ENCODE data around the gene TRMT2B.

The TRMT2B gene, protein sequence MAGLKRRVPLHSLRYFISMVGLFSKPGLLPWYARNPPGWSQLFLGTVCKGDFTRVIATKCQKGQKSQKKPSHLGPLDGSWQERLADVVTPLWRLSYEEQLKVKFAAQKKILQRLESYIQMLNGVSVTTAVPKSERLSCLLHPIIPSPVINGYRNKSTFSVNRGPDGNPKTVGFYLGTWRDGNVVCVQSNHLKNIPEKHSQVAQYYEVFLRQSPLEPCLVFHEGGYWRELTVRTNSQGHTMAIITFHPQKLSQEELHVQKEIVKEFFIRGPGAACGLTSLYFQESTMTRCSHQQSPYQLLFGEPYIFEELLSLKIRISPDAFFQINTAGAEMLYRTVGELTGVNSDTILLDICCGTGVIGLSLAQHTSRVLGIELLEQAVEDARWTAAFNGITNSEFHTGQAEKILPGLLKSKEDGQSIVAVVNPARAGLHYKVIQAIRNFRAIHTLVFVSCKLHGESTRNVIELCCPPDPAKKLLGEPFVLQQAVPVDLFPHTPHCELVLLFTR

DNA sequence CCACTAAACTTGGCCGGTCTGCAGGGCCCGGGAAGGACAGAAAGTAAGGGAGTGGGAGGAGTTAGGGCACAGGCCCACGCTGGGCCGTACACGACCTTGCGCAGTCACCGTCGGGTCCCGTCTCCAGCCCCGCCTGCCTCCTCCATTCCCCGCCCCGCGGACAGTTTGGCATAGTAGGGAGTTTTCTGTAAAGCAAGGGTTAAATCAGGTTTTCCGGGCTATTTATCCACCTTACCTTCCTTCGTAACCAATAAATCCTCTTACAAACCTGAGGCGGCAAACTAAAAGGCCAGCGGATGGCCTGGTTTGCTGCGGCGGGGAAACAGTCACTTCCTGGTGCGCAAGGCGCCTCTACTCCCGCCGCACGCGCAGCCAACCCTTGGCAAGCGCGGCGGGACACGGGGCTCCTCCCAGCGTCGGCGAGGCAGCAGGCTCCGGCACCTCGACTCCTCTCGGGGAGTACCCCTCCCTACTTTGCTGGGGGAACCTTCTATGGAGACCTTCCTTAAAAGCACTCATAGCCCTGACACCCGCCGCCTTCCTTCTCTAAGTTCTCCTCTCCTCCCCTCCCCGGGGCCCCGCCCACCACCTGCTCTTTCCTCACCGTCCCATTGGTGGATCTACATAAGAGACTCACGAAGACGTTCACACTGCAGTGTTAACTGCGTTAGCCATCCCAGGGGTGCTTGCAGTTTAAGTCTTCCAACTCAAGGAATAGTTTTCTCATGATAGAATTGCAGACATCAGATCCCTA is at the start of gene TRMT2B:
TSS of gene TRMT2B (minus strand) at position 563 of the 754 bp plus-strand sequence. CDS start 9,822 bp downstream, outside the sequence.
- peak within 1 kb of the TSS; percentile 54; the same call in 1 of the 2 replicates for H3K4me3 ChIP-seq (ENCODE audit: low read length)
- no peaks in the 10 kb centered on the region for H3K9me3 ChIP-seq (ENCODE audit: control insufficient read depth, insufficient read depth, low read length)
- WGBS (ENCODE audit: insufficient coverage, insufficient read length): no CpG with 5 or more reads among the region's 43 CpGs
- no peaks in the 10 kb centered on the region for H3K36me3 ChIP-seq (ENCODE audit: control insufficient read depth, insufficient read depth, low read length)
- no peak for DNase-seq (ENCODE audit: low read depth, low spot score)
- no peaks in the 10 kb centered on the region for H3K4me1 ChIP-seq (ENCODE audit: control insufficient read depth, insufficient read depth, low read length)
- no peaks in the 10 kb centered on the region for H3K27me3 ChIP-seq (ENCODE audit: control insufficient read depth, insufficient read depth, low read length)
- no peak within 1 kb of the TSS for H3K27ac ChIP-seq (ENCODE audit: low read length)

GRCh38 chrX:101097546-101098453 is 45.9 kb upstream of the TRMT2B start, which contains the start of gene CENPI:
Gene CENPI, plus strand, starts transcription at chrX:101098204. Its CDS starts 2,867 bp downstream, at chrX:101101071.
- peak; percentile 47 for DNase-seq (ENCODE audit: low read depth, low spot score)
- H3K9me3 ChIP-seq (ENCODE audit: control insufficient read depth, insufficient read depth, low read length): no peaks in the 10 kb centered on the region
- no CpG with 5 or more reads among the region's 48 CpGs for WGBS (ENCODE audit: insufficient coverage, insufficient read length)
- H3K4me3 ChIP-seq (ENCODE audit: low read length): peak within 1 kb of the TSS; percentile 68; the same call in 1 of the 2 replicates
- H3K27me3 ChIP-seq (ENCODE audit: control insufficient read depth, insufficient read depth, low read length): no peaks in the 10 kb centered on the region
- H3K27ac ChIP-seq (ENCODE audit: low read length): no peak within 1 kb of the TSS
- no peaks in the 10 kb centered on the region for H3K4me1 ChIP-seq (ENCODE audit: control insufficient read depth, insufficient read depth, low read length)
- H3K36me3 ChIP-seq (ENCODE audit: control insufficient read depth, insufficient read depth, low read length): no peaks in the 10 kb centered on the region

GRCh38 chrX:101091817-101092216 is 39.9 kb upstream of the TRMT2B start:
- WGBS (ENCODE audit: insufficient coverage, insufficient read length): no CpG with 5 or more reads among the region's 1 CpG
- Histone ChIP-seq H3K4me1 (ENCODE audit: control insufficient read depth, insufficient read depth, low read length) (no peaks in the 10 kb centered on the region), H3K27ac (ENCODE audit: low read length) (no peak overlapping the region), H3K9me3 (ENCODE audit: control insufficient read depth, insufficient read depth, low read length) (no peaks in the 10 kb centered on the region), H3K36me3 (ENCODE audit: control insufficient read depth, insufficient read depth, low read length) (no peaks in the 10 kb centered on the region), H3K4me3 (ENCODE audit: low read length) (no peak overlapping the region), H3K27me3 (ENCODE audit: control insufficient read depth, insufficient read depth, low read length) (no peaks in the 10 kb centered on the region)
- no peak for DNase-seq (ENCODE audit: low read depth, low spot score)

- Histone ChIP-seq H3K27me3 (ENCODE audit: control insufficient read depth, insufficient read depth, low read length) (no peaks in the 10 kb centered on the region), H3K36me3 (ENCODE audit: control insufficient read depth, insufficient read depth, low read length) (no peaks in the 10 kb centered on the region), H3K4me3 (ENCODE audit: low read length) (no peak overlapping the region), H3K27ac (ENCODE audit: low read length) (no peak overlapping the region), H3K9me3 (ENCODE audit: control insufficient read depth, insufficient read depth, low read length) (no peaks in the 10 kb centered on the region), H3K4me1 (ENCODE audit: control insufficient read depth, insufficient read depth, low read length) (no peaks in the 10 kb centered on the region)
- WGBS (ENCODE audit: insufficient coverage, insufficient read length): no CpG with 5 or more reads among the region's 3 CpGs
- DNase-seq (ENCODE audit: low read depth, low spot score): no peak
Observed at GRCh38 chrX:101081231-101081630, 29.3 kb upstream of the TRMT2B start.

- WGBS (ENCODE audit: insufficient coverage, insufficient read length): no CpG with 5 or more reads among the region's 3 CpGs
- H3K4me1 ChIP-seq (ENCODE audit: control insufficient read depth, insufficient read depth, low read length): no peaks in the 10 kb centered on the region
- no peak overlapping the region for H3K4me3 ChIP-seq (ENCODE audit: low read length)
- no peak for DNase-seq (ENCODE audit: low read depth, low spot score)
- no peaks in the 10 kb centered on the region for H3K36me3 ChIP-seq (ENCODE audit: control insufficient read depth, insufficient read depth, low read length)
- no peaks in the 10 kb centered on the region for H3K9me3 ChIP-seq (ENCODE audit: control insufficient read depth, insufficient read depth, low read length)
- no peaks in the 10 kb centered on the region for H3K27me3 ChIP-seq (ENCODE audit: control insufficient read depth, insufficient read depth, low read length)
- no peak overlapping the region for H3K27ac ChIP-seq (ENCODE audit: low read length)
Observed at GRCh38 chrX:101080326-101081124, 28.6 kb upstream of the TRMT2B start.

GRCh38 chrX:101079736-101080270 is 27.9 kb upstream of the TRMT2B start:
- Histone ChIP-seq H3K4me1 (ENCODE audit: control insufficient read depth, insufficient read depth, low read length) (no peaks in the 10 kb centered on the region), H3K9me3 (ENCODE audit: control insufficient read depth, insufficient read depth, low read length) (no peaks in the 10 kb centered on the region), H3K36me3 (ENCODE audit: control insufficient read depth, insufficient read depth, low read length) (no peaks in the 10 kb centered on the region), H3K4me3 (ENCODE audit: low read length) (no peak overlapping the region; the same call in 1 of the 2 replicates), H3K27me3 (ENCODE audit: control insufficient read depth, insufficient read depth, low read length) (no peaks in the 10 kb centered on the region), H3K27ac (ENCODE audit: low read length) (no peak overlapping the region)
- WGBS (ENCODE audit: insufficient coverage, insufficient read length): no CpG with 5 or more reads among the region's 8 CpGs
- no peak for DNase-seq (ENCODE audit: low read depth, low spot score)

- Histone ChIP-seq H3K4me1 (ENCODE audit: control insufficient read depth, insufficient read depth, low read length) (no peaks in the 10 kb centered on the region), H3K27ac (ENCODE audit: low read length) (no peak within 1 kb of the TSS), H3K4me3 (ENCODE audit: low read length) (peak within 1 kb of the TSS; percentile 87; the same call in 1 of the 2 replicates), H3K36me3 (ENCODE audit: control insufficient read depth, insufficient read depth, low read length) (no peaks in the 10 kb centered on the region), H3K27me3 (ENCODE audit: control insufficient read depth, insufficient read depth, low read length) (no peaks in the 10 kb centered on the region), H3K9me3 (ENCODE audit: control insufficient read depth, insufficient read depth, low read length) (no peaks in the 10 kb centered on the region)
- no peak for DNase-seq (ENCODE audit: low read depth, low spot score)
- no CpG with 5 or more reads among the region's 23 CpGs for WGBS (ENCODE audit: insufficient coverage, insufficient read length)
Observed at GRCh38 chrX:101078716-101079598, 27.0 kb upstream of the TRMT2B start, which contains the start of gene TMEM35A. Gene TMEM35A, plus strand, starts transcription at chrX:101078879. Its CDS starts 124 bp downstream, at chrX:101079003.

GRCh38 chrX:101071582-101071981 is 19.7 kb upstream of the TRMT2B start:
- Histone ChIP-seq H3K27me3 (ENCODE audit: control insufficient read depth, insufficient read depth, low read length) (no peaks in the 10 kb centered on the region), H3K27ac (ENCODE audit: low read length) (no peak overlapping the region), H3K9me3 (ENCODE audit: control insufficient read depth, insufficient read depth, low read length) (no peaks in the 10 kb centered on the region), H3K4me1 (ENCODE audit: control insufficient read depth, insufficient read depth, low read length) (no peaks in the 10 kb centered on the region), H3K36me3 (ENCODE audit: control insufficient read depth, insufficient read depth, low read length) (no peaks in the 10 kb centered on the region), H3K4me3 (ENCODE audit: low read length) (no peak overlapping the region)
- no CpG with 5 or more reads among the region's 3 CpGs for WGBS (ENCODE audit: insufficient coverage, insufficient read length)
- DNase-seq (ENCODE audit: low read depth, low spot score): no peak

Data from iPS DF 6.9 (cell line).